ENCODE results near the gene MMEL1.

The MMEL1 gene

DNA sequence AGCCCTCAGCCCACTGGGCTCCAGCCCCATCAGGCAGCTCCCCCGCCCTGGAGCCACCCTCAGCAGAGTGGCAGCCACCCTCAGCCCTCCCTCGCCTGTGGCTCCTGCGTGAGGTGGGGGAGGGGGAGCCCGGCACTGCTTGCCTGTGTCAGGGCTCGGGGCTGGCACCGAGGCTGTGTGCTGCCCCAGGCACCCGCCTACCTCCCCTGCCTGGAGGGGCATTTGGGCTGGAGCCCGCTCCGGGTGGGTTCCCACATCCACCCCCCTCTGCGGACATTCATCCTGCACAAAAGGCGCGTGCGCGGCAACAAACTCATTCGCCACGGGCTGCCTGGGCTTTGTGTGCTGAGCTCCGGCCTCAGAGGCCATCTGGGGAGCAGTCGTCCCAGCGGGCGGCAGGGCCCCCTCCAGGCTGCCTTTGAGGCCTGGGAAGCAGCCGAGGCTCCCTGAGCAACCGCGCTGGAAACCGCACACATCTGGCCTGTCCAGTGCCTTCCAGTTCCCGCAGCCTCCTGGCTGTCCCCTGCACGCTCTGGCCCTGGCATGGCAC is 89.2 kb downstream of the MMEL1 start:
- in situ Hi-C loops (cut with HindIII; ENCODE audit: low sequenced_read_pairs): no loop called here
- no peak for DNase-seq (ENCODE audit: low read depth)
- H3K4me3 ChIP-seq (ENCODE audit: low read depth, low read length): no peak overlapping the region
- TF ChIP-seq, protein P1, sequence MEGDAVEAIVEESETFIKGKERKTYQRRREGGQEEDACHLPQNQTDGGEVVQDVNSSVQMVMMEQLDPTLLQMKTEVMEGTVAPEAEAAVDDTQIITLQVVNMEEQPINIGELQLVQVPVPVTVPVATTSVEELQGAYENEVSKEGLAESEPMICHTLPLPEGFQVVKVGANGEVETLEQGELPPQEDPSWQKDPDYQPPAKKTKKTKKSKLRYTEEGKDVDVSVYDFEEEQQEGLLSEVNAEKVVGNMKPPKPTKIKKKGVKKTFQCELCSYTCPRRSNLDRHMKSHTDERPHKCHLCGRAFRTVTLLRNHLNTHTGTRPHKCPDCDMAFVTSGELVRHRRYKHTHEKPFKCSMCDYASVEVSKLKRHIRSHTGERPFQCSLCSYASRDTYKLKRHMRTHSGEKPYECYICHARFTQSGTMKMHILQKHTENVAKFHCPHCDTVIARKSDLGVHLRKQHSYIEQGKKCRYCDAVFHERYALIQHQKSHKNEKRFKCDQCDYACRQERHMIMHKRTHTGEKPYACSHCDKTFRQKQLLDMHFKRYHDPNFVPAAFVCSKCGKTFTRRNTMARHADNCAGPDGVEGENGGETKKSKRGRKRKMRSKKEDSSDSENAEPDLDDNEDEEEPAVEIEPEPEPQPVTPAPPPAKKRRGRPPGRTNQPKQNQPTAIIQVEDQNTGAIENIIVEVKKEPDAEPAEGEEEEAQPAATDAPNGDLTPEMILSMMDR (IDR thresholded peaks at IDR 0.05; ENCODE audit: low read depth, low read length, missing control alignments): no peak

DNA sequence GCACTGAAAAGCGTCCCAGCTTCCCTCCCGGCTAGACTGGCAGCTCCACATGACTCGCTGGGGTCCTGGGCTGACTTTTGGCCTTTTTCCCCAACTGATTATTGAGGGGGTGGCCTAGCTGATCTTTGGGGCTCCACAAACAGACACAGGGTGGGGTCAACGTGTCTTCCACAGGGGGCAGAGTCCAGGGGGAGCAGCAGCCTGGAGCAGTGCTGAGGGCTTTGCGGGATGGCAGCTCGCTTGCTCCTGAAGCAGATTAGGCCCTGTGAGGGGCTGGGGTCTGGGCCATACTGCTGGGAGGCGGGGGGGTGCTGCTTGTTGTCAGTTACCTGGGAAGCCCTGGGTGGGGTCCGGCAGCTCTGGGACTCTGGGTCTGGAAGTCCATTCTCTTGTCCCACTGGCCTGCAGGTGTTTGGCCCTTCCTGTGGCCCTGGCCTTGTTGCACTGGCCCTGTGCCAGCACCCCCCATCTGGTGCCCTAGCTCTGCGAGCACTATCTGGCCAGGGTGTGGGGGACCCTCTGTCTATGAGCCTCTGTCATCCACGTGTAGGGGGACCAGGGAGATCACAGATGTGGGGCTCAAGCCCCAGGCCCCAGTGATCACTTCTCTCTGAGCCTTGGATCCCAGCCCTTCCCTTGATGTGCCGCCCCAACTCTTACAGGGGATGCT is 90.4 kb downstream of the MMEL1 start:
- in situ Hi-C loops (cut with HindIII; ENCODE audit: low sequenced_read_pairs): no loop called here
- TF ChIP-seq, protein P1 (IDR thresholded peaks at IDR 0.05; ENCODE audit: low read depth, low read length, missing control alignments): no peak
- no peak for DNase-seq (ENCODE audit: low read depth)
- no peak overlapping the region for H3K4me3 ChIP-seq (ENCODE audit: low read depth, low read length)

GRCh38 chr1:2541619-2542245 is 91.1 kb downstream of the MMEL1 start:
- DNase-seq (ENCODE audit: low read depth): no peak
- in situ Hi-C loops (cut with HindIII; ENCODE audit: low sequenced_read_pairs): no loop called here
- TF ChIP-seq, protein P1 (IDR thresholded peaks at IDR 0.05; ENCODE audit: low read depth, low read length, missing control alignments): no peak
- H3K4me3 ChIP-seq (ENCODE audit: low read depth, low read length): no peak overlapping the region

- TF ChIP-seq, protein P1 (IDR thresholded peaks at IDR 0.05; ENCODE audit: low read depth, low read length, missing control alignments): no peak
Measured at GRCh38 chr1:2540816-2541492, 91.9 kb downstream of the MMEL1 start.

More at GRCh38 chr1:2540816-2541492, 91.9 kb downstream of the MMEL1 start:
- no peak for DNase-seq (ENCODE audit: low read depth)
- no peak overlapping the region for H3K4me3 ChIP-seq (ENCODE audit: low read depth, low read length)
- in situ Hi-C loops (cut with HindIII; ENCODE audit: low sequenced_read_pairs): no loop called here
